Ascending aorta (tissue), 2 donors: Measurements from ENCODE around the gene ELAC2. TPM values are rescaled to one million over a fixed set of nuclear protein-coding genes. Genes with fewer than 3 reads are reported as not detected.

Source experiments
- DNase-seq, 2 donors: peaks; one replicate each; pipeline ENCODE4 v3.0.0-alpha.2; 2019; ENCODE audit warnings: low spot score in 2 of 2
- H3K27ac ChIP-seq, 2 donors: fragments of 200-600 bp; sonication (generic); one replicate each; pipeline ENCODE4 v1.5.1; 2016 to 2017; ENCODE audit warnings: mild to moderate bottlenecking in 1 of 2
- H3K27me3 ChIP-seq: fragments of 200-600 bp; sonication (generic); one replicate; pipeline ENCODE4 v1.5.1; 2017
- H3K36me3 ChIP-seq, 2 donors: fragments of 200-600 bp; sonication (generic); one replicate each; pipeline ENCODE4 v1.5.1; 2016
- H3K4me1 ChIP-seq, 2 donors: fragments of 200-600 bp; sonication (generic); one replicate each; pipeline ENCODE4 v1.5.1; 2016 to 2017; ENCODE audit warnings: mild to moderate bottlenecking in 1 of 2
- H3K4me3 ChIP-seq, 2 donors: fragments of 200-600 bp; sonication (generic); one replicate each; pipeline ENCODE4 v1.5.1; 2016 to 2017; ENCODE audit warnings: mild to moderate bottlenecking in 1 of 2
- H3K9me3 ChIP-seq, 2 donors: fragments of 200-600 bp; sonication (generic); one replicate each; pipeline ENCODE4 v1.5.1; 2016
- CTCF ChIP-seq, 3 experiments: fragments of 200-600 bp in 2 of 3; fragments of 450-650 bp in 1 of 3; sonication (generic) in 2 of 3; IDR thresholded peaks; one replicate each; pipeline ENCODE4 v1.5.1; 2016 to 2019; ENCODE audit warnings: antibody characterized with exemption in 3 of 3, mild to moderate bottlenecking in 1 of 3, moderate library complexity in 1 of 3
- intact Hi-C: fragments of 100-400 bp; cut with DNase I; formaldehyde crosslinking; loops from one replicate; pipeline ENCODE4 v1.15.1; 2023
- total RNA-seq: library from RNA; depleted of rRNA; stranded (reverse); fragments of >200 nt; gene quantifications from one replicate; pipeline ENCODE4 v1.1.0, GENCODE V29; 2016

The ELAC2 gene
- total RNA-seq, 1 donor from 2014 or later = 190 TPM

GRCh38 chr17:12967962-12968361 is 49.9 kb downstream of the ELAC2 start:
- intact Hi-C loops = no loop called here
- no peak for DNase-seq
- H3K27me3 ChIP-seq = no peaks in the 10 kb centered on the region
- no peaks in the 10 kb centered on the region for H3K4me1 ChIP-seq
- H3K27ac ChIP-seq = no peak overlapping the region
- H3K4me3 ChIP-seq = no peak overlapping the region
- TF ChIP-seq CTCF (IDR thresholded peaks at IDR 0.05) = no peak
- no peaks in the 10 kb centered on the region for H3K9me3 ChIP-seq
- H3K36me3 ChIP-seq = no peaks in the 10 kb centered on the region

GRCh38 chr17:12966413-12966812 is 51.4 kb downstream of the ELAC2 start:
- Histone ChIP-seq H3K4me1 (no peaks in the 10 kb centered on the region), H3K9me3 (no peaks in the 10 kb centered on the region), H3K36me3 (no peaks in the 10 kb centered on the region), H3K4me3 (no peak overlapping the region), H3K27ac (no peak overlapping the region), H3K27me3 (no peaks in the 10 kb centered on the region)
- DNase-seq = no peak
- intact Hi-C loops = no loop called here
- no peak for TF ChIP-seq CTCF (IDR thresholded peaks at IDR 0.05)

GRCh38 chr17:12965988-12966387 is 51.8 kb downstream of the ELAC2 start:
- no peak for TF ChIP-seq CTCF (IDR thresholded peaks at IDR 0.05)
- Histone ChIP-seq H3K27ac (no peak overlapping the region), H3K27me3 (no peaks in the 10 kb centered on the region), H3K36me3 (no peaks in the 10 kb centered on the region), H3K9me3 (no peaks in the 10 kb centered on the region), H3K4me3 (no peak overlapping the region), H3K4me1 (no peaks in the 10 kb centered on the region)
- DNase-seq = no peak
- intact Hi-C loops = no loop called here

GRCh38 chr17:12964840-12965239 is 53.0 kb downstream of the ELAC2 start:
- DNase-seq = no peak
- H3K4me3 ChIP-seq = no peak overlapping the region
- intact Hi-C loops = no loop called here

GRCh38 chr17:12964162-12964561 is 53.7 kb downstream of the ELAC2 start:
- Histone ChIP-seq H3K4me3 (no peak overlapping the region), H3K27me3 (no peaks in the 10 kb centered on the region), H3K36me3 (peaks cover 5 to 8% of the 10 kb centered on the region in 2 donors), H3K4me1 (no peaks in the 10 kb centered on the region), H3K27ac (no peak overlapping the region), H3K9me3 (no peaks in the 10 kb centered on the region)
- no peak for TF ChIP-seq CTCF (IDR thresholded peaks at IDR 0.05)
- intact Hi-C loops = no loop called here
- no peak for DNase-seq

More at GRCh38 chr17:12964840-12965239, 53.0 kb downstream of the ELAC2 start:
- H3K4me1 ChIP-seq = no peaks in the 10 kb centered on the region
- no peaks in the 10 kb centered on the region for H3K9me3 ChIP-seq
- no peaks in the 10 kb centered on the region for H3K27me3 ChIP-seq
- TF ChIP-seq CTCF (IDR thresholded peaks at IDR 0.05) = no peak
- peaks cover 2% of the 10 kb centered on the region in 2 donors for H3K36me3 ChIP-seq
- no peak overlapping the region for H3K27ac ChIP-seq

GRCh38 chr17:12963505-12963904 is 54.3 kb downstream of the ELAC2 start:
- no peak for TF ChIP-seq CTCF (IDR thresholded peaks at IDR 0.05)
- no peaks in the 10 kb centered on the region for H3K9me3 ChIP-seq
- H3K4me1 ChIP-seq = no peaks in the 10 kb centered on the region
- H3K36me3 ChIP-seq = peaks cover 5 to 14% of the 10 kb centered on the region in 2 donors
- H3K27me3 ChIP-seq = no peaks in the 10 kb centered on the region
- no peak overlapping the region for H3K27ac ChIP-seq
- H3K4me3 ChIP-seq = no peak overlapping the region
- DNase-seq = no peak
- intact Hi-C loops = no loop called here
